ENCODE results near the gene DLG5. TPM values are rescaled to one million over a fixed set of nuclear protein-coding genes. Genes with fewer than 3 reads are reported as not detected.

DLG5 gene
- total RNA-seq, 1 donor from 2014 or later, result 25.2 TPM

DNA sequence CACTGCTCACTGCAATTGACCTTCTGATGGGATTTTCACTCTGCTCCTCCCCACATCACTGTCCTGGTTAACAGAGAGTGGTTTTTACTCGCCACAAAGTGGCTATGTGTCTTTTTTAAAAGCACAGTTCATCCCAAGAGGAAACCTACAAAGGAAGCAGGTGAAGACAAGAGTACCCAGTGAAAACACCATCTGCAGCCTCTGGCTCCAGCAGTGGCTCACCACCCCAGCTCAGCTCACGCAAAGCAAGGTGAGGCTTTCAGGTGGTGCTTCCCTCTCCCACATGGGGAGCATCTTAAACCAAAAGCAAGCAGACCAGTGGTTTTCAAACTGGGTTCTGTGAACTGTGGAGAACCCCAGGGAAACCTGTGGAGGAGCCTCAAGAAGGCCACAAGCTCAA lies 14.0 kb downstream of the DLG5 start:
- no peak for DNase-seq

DNA sequence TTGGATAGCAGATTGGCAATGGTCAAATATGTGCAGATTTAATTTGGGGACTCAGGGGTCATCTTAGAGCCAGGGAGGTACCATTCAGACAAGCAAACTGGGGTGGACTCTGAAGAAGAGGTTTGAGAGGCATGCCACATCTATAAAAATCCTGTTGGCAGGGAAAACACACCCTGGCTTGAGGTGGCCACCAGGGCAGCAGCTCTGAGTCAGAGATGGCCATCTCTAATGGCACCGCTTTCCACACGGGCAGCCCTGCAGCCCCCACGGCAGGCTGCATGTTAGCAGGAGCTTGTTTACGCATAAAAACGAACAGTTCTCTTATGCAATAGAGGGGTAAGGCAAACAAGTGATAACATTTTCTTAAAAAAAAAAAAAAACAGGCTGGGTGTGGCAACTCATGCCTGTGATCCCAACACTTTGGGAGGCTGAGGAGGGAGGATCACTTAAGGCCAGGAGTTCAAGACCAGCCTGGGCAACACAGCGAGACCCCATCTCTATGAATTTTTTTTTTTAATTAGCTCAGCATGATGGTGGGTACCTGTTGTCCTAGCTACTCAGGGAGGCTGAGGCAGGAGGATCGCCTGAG lies 14.9 kb downstream of the DLG5 start:
- DNase-seq, result no peak

DNA sequence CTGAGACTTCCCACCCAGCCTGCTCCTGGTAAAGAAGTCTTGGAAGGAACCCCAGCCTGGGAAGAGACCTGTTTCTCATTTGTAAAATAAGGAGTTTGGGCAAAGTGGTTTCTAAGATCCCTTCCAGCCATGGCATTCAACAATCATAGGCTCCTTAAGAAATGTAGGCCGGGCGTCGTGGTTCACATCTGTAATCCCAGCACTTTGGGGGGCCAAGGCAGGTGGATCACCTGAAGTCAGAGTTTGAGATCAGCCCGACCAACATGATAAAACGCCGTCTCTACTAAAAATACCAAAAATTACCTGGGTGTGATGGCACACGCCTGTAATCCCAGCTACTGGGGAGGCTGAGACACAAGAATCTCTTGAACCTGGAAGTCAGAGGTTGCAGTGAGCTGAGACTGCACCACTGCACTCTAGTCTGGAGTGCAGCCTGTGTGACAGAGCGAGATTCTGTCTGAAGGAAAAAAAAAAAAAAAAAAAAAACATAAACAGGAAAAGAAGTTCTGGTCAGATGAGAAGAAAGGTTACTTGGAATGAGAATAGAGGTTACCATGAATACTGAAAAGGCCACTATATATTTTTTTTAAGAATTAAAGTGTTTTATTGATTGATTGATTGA lies 15.9 kb downstream of the DLG5 start:
- no peak for DNase-seq

DNA sequence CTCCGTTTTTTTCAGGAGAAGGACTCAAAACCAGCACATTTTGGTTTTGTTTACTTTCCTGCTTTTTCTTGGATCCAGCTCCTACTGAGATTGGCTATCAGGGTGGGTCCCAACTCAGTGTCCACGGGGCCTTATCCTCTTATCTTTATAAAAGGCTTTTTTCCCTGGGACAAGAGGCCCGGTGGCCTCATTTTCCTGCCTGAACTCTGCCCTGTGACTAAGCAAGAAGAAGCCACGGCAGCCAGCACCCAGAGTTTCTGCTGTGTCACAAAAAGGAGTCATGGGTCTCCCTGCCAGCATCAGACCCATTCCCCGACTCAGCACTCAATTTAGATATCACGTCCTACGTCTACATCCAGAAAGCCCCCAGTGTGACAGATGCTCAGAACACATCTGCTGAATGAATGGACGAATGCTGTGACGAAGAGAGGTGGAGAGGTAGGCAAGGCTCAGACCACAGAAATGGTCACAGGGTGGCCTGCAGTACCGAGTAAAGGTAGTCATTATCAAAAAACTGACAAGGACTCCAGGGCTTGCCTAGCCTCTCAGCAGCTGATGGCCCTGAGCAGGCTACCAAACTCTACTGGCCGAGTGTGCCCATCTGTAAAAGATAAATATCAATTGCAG lies 16.7 kb downstream of the DLG5 start:
- no peak for DNase-seq

- DNase-seq, result no peak
These were observed 17.4 kb downstream of the DLG5 start for GRCh38 chr10:77909021-77909748.

- no peak for DNase-seq
These were observed 18.4 kb downstream of the DLG5 start for GRCh38 chr10:77907900-77908717.

GRCh38 chr10:77907462-77907861 lies 19.1 kb downstream of the DLG5 start:
- no peak for DNase-seq

DNA sequence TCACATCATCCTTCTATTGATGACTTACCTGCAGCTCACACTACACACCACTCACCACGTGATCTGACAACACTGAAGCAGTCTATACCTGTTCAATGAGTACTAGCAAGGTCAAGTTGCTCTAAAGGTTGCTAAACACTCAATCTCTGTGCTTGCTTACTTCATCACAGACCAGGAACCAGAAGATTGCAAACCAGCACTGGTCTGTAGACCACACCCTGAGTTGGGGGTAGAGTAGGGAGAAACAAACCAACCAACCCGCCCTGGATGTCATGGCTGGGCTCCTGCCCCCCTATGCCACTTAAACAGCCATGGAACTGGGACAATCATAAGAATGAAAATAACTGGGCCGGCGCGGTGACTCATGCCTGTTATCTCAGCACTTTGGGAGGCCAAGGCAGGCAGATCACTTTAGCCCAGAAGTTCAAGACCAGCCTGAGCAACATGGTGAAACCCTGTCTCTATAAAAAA lies 19.6 kb downstream of the DLG5 start:
- DNase-seq, result no peak

DNA sequence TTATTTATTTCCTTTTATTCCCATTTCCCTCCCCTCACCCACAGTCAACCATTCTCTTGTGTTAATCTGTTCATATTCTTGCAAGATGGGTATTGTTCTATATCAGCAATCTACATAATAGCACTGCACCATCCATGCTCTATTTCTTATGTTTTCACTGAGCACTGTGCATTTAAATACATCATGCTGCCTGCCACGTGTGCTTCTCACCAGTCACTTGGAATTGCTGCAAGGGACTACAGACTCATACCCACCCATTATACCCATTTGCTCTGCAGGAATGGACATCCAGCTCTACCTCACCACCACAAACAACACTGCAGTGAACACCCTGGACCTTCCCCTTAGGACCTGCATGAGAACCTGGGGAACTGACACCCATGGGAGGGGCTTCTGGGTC lies 20.8 kb downstream of the DLG5 start:
- DNase-seq, result no peak

DNA sequence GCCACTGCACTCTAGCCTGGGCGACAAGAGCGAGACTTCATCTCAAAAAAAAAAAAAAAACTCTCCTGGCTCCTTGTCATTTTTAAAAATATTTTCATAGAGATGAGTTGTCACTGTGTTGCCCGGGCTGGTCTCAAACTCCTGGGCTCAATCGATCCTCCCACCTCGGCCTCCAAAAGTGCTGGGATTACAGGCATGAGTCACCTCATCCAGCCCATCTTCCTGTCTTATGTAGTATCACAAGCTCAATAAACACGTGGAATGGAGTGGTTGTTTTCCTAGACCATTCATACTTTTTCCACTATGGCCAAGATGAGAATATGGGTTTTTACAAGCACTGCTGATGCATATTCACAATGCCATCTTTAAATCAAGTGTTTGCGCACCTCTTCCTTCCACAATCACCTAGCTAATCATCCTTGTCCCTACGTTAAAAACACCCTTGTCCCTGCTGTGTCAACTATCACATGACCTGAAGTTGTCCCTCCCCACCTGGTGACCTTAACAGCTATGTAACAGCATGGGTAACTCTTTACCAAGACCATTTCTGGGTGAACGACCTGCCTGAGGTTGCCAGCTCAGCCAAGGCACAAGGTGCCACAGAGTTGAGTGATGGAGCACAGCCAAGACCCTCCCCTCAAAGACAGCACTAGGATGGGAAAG lies 21.3 kb downstream of the DLG5 start:
- no peak for DNase-seq

- DNase-seq, result no peak
These were observed 22.3 kb downstream of the DLG5 start for GRCh38 chr10:77904100-77904840.

- no peak for DNase-seq
These were observed 24.4 kb downstream of the DLG5 start for GRCh38 chr10:77902159-77902558.

DNA sequence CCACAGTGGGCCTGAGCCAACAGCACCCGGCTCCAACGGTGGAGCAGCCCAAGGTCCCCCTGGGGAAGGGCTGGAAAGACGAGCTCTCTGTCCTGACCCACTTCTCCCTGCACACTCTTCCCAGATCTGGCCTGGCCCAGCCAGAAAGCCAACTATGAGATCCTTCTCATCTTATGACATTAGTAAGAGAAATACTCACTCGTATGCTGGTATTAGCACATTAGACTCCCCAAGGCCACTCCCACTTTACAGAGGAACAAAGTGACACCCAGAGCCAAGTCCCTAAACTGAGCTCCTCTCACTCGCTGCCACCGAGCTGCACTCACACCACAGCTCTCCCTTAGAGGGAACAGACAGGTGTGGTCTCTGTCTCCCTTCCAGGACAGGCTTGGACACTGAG lies 24.8 kb downstream of the DLG5 start:
- DNase-seq, result no peak

- no peak for DNase-seq
These were observed 26.9 kb downstream of the DLG5 start for GRCh38 chr10:77899690-77900089.

DNA sequence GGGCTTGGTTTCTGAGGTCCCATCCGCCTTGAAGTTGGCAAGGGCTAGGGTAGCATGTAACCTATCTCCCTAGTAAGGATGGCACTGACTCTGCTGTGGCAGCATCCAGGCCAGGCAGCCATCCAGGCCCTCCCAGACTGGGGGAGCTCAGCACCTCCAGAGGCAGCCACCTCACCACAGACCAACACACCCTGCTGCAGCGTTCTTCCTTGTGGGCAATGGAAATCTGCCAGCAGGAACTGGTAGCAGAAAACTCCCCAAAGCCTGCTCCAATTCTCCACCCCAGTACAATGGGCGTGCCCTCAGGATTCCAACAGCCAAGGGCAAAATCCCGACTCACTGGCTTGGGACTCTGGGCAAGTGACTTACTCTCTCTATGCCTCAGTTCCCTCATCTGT lies 27.5 kb downstream of the DLG5 start:
- DNase-seq, result no peak

- no peak for DNase-seq
These were observed 28.1 kb downstream of the DLG5 start for GRCh38 chr10:77898323-77899079.

- no peak for DNase-seq
These were observed 30.5 kb downstream of the DLG5 start for GRCh38 chr10:77896058-77896457.

DNA sequence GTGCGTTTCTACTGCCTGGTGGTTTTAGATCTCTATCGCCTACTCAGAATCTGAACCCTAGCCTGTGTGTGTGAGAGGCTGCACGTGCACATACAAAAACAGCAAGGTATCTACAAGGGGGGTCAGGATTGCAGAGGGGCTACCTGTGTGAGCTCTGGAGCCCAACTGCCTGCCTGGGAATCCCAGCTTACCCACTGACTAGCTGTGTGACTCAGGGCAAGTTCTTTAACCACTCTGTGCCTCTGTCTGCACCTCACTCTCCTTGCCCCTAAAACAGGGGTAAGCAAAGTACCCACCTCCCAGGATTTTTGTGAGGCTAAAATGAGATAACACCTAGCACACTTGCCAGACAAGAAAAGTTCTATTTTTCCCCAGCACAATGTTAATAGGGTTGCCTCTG lies 32.5 kb downstream of the DLG5 start:
- no peak for DNase-seq

GRCh38 chr10:77893386-77893785 lies 33.2 kb downstream of the DLG5 start:
- DNase-seq, result no peak

GRCh38 chr10:77892761-77893160 lies 33.8 kb downstream of the DLG5 start:
- DNase-seq, result no peak
